MM.1S (cell line): Measurements from ENCODE around the gene CTNNA2.
"Not testable (repeated sequence)": the region's sequence is repeated elsewhere in the genome, so short reads cannot be mapped to it uniquely, and the experiment has no call there.

Experiments
- DNase-seq: peaks from one replicate; pipeline ENCODE4 v3.0.0-alpha.2; 2015
- H2AFZ ChIP-seq: fragments of 300-600 bp; sonication (generic); 2 replicates; pipeline ENCODE4 v1.6.0; 2016; ENCODE audit warnings: antibody characterized with exemption, low read length
- H3F3A ChIP-seq: fragments of 300-600 bp; sonication (generic); 2 replicates; pipeline ENCODE4 v1.6.1; 2016; ENCODE audit warnings: mild to moderate bottlenecking, antibody characterized with exemption, low read length, moderate library complexity, mixed read lengths; ENCODE audit not compliant: insufficient read depth
- H3K27ac ChIP-seq: fragments of 300-600 bp; sonication (generic); 2 replicates; pipeline ENCODE4 v1.5.1; 2016; ENCODE audit warnings: mild to moderate bottlenecking, low read length
- H3K27me3 ChIP-seq: fragments of 300-600 bp; sonication (generic); replicated peaks from 2 replicates; pipeline ENCODE4 v1.6.0; 2016; ENCODE audit warnings: low read length; ENCODE audit not compliant: insufficient read depth
- H3K36me3 ChIP-seq: fragments of 300-600 bp; sonication (generic); replicated peaks from 2 replicates; pipeline ENCODE4 v1.6.1; 2016; ENCODE audit warnings: mild to moderate bottlenecking, low read length, mixed read lengths; ENCODE audit not compliant: insufficient read depth
- H3K4me1 ChIP-seq: fragments of 300-600 bp; sonication (generic); 2 replicates; pipeline ENCODE4 v1.6.1; 2016; ENCODE audit warnings: low read length, mixed read lengths
- H3K4me2 ChIP-seq: fragments of 300-600 bp; sonication (generic); 2 replicates; pipeline ENCODE4 v1.6.0; 2016; ENCODE audit warnings: low read depth, low read length
- H3K4me3 ChIP-seq: fragments of 300-600 bp; sonication (generic); 2 replicates; pipeline ENCODE4 v1.5.1; 2016; ENCODE audit warnings: low read length, mixed read lengths
- H3K79me2 ChIP-seq: fragments of 300-600 bp; sonication (generic); 2 replicates; pipeline ENCODE4 v1.6.1; 2016; ENCODE audit warnings: mixed run types, low read length, mixed read lengths
- H3K9ac ChIP-seq: fragments of 300-600 bp; sonication (generic); 2 replicates; pipeline ENCODE4 v1.6.1; 2016; ENCODE audit warnings: low read length, mixed read lengths
- H3K9me2 ChIP-seq: fragments of 300-600 bp; sonication (generic); replicated peaks from 2 replicates; pipeline ENCODE4 v1.6.1; 2016; ENCODE audit warnings: mild to moderate bottlenecking, low read length, mixed read lengths; ENCODE audit not compliant: insufficient read depth
- H3K9me3 ChIP-seq: fragments of 300-600 bp; sonication (generic); replicated peaks from 2 replicates; pipeline ENCODE4 v1.6.1; 2016; ENCODE audit warnings: mild to moderate bottlenecking, low read length, mixed read lengths; ENCODE audit not compliant: insufficient read depth
- H4K20me1 ChIP-seq: fragments of 300-600 bp; sonication (generic); 2 replicates; pipeline ENCODE4 v1.6.1; 2016; ENCODE audit warnings: mild to moderate bottlenecking, low read length, moderate library complexity, mixed read lengths; ENCODE audit not compliant: insufficient read depth
- CTCF ChIP-seq: fragments of 300-600 bp; sonication (generic); IDR thresholded peaks from 2 replicates; pipeline ENCODE4 v1.5.1; 2016; ENCODE audit warnings: antibody characterized with exemption, low read length, mixed read lengths
- EZH2 ChIP-seq: fragments of 300-600 bp; sonication (generic); optimal IDR thresholded peaks from 2 replicates; pipeline ENCODE3; 2017; ENCODE audit warnings: low read depth, mild to moderate bottlenecking, antibody characterized with exemption, low read length, mixed read lengths
- EZH2phosphoT487 ChIP-seq: fragments of 300-600 bp; sonication (generic); IDR thresholded peaks from 2 replicates; pipeline ENCODE4 v1.6.1; 2018; ENCODE audit warnings: antibody characterized with exemption, low read length

Gene CTNNA2

GRCh38 chr2:80141007-80141726 is 628.3 kb downstream of the CTNNA2 start:
- no peak for TF ChIP-seq CTCF
- no peak for TF ChIP-seq EZH2
- no peak for TF ChIP-seq EZH2phosphoT487
- Histone ChIP-seq H2AFZ (no peak overlapping the region), H3K9me3 (no peaks in the 10 kb centered on the region), H3K9me2 (no peaks in the 10 kb centered on the region), H3K9ac (no peak overlapping the region), H4K20me1 (no peaks in the 10 kb centered on the region), H3K27me3 (no peaks in the 10 kb centered on the region), H3F3A (no peaks in the 10 kb centered on the region), H3K36me3 (no peaks in the 10 kb centered on the region), H3K79me2 (no peaks in the 10 kb centered on the region), H3K4me2 (no peak overlapping the region), H3K27ac (no peak overlapping the region), H3K4me3 (no peak overlapping the region), H3K4me1 (no peaks in the 10 kb centered on the region)
- no peak for DNase-seq

- Histone ChIP-seq H4K20me1 (no peaks in the 10 kb centered on the region), H3K36me3 (no peaks in the 10 kb centered on the region), H3K27me3 (no peaks in the 10 kb centered on the region), H3K4me1 (no peaks in the 10 kb centered on the region), H3K4me3 (no peak overlapping the region), H3K79me2 (no peaks in the 10 kb centered on the region), H3K4me2 (no peak overlapping the region), H3K27ac (no peak overlapping the region), H3F3A (no peaks in the 10 kb centered on the region), H3K9ac (no peak overlapping the region), H3K9me3 (no peaks in the 10 kb centered on the region), H2AFZ (no peak overlapping the region), H3K9me2 (no peaks in the 10 kb centered on the region)
- TF ChIP-seq EZH2 (no peak), CTCF (no peak), EZH2phosphoT487 (no peak)
- no peak for DNase-seq
Measured at GRCh38 chr2:80145499-80145898, 632.6 kb downstream of the CTNNA2 start.

GRCh38 chr2:80146757-80147156 is 633.9 kb downstream of the CTNNA2 start:
- H3K4me1 ChIP-seq = not testable (repeated sequence)

GRCh38 chr2:80147690-80148089 is 634.8 kb downstream of the CTNNA2 start:
- no peaks in the 10 kb centered on the region for H3K79me2 ChIP-seq

More at GRCh38 chr2:80146757-80147156, 633.9 kb downstream of the CTNNA2 start:
- H3K9me3 ChIP-seq, H3F3A ChIP-seq, H4K20me1 ChIP-seq, DNase-seq, H3K9ac ChIP-seq, H2AFZ ChIP-seq, H3K4me2 ChIP-seq, H3K79me2 ChIP-seq, H3K9me2 ChIP-seq, H3K27ac ChIP-seq, H3K4me3 ChIP-seq, H3K27me3 ChIP-seq, H3K36me3 ChIP-seq: not testable (repeated sequence)

More at GRCh38 chr2:80147690-80148089, 634.8 kb downstream of the CTNNA2 start:
- H3K27me3 ChIP-seq = no peaks in the 10 kb centered on the region
- H3K9ac ChIP-seq = no peak overlapping the region
- H3K9me3 ChIP-seq = no peaks in the 10 kb centered on the region
- no peak overlapping the region for H3K4me2 ChIP-seq
- no peaks in the 10 kb centered on the region for H3F3A ChIP-seq
- H3K36me3 ChIP-seq = no peaks in the 10 kb centered on the region
- no peak overlapping the region for H3K4me3 ChIP-seq
- DNase-seq = no peak
- H3K9me2 ChIP-seq = no peaks in the 10 kb centered on the region
- H3K4me1 ChIP-seq = no peaks in the 10 kb centered on the region
- H3K27ac ChIP-seq = no peak overlapping the region
- H2AFZ ChIP-seq = no peak overlapping the region
- no peak for TF ChIP-seq EZH2phosphoT487
- no peak for TF ChIP-seq EZH2
- TF ChIP-seq CTCF = no peak
- H4K20me1 ChIP-seq = no peaks in the 10 kb centered on the region
